ENCODE measurements around the gene RASGRP1.

The RASGRP1 gene

GRCh38 chr15:38440353-38441129 is 124.1 kb downstream of the RASGRP1 start:
- Mint-ChIP-seq H3K27ac (peak overlapping the region in 1 of 2 donors; percentile 81), H3K4me1 (peaks cover 6% of the 10 kb centered on the region), H3K4me3 (peak overlapping the region; percentile 26 to 63), H3K27me3 (peaks cover 38% of the 10 kb centered on the region), H3K9me3 (no peaks in the 10 kb centered on the region)
- ATAC-seq (peak; percentile 97), DNase-seq (peak; percentile 42 to 75)
